SK-N-SH (cell line): ENCODE results near the gene GIT2. TPM values are rescaled to one million over a fixed set of nuclear protein-coding genes. Genes with fewer than 3 reads are reported as not detected.

ENCODE experiments used
- CTCF ChIA-PET: fragments of 300-600, 350-600 bp; formaldehyde crosslinking; extraction: SDS; loops from one replicate; lab custom pipeline; 2021; lab: Yijun Ruan, JAX
- POLR2A ChIA-PET: fragments of 350-600 bp; sonication (Branson Sonifier 250); formaldehyde crosslinking; extraction: SDS; loops from one replicate; lab custom pipeline; 2020; ENCODE audit warnings: antibody characterized with exemption, inconsistent platforms; lab: Yijun Ruan, JAX
- DNase-seq: peaks from one replicate; pipeline ENCODE4 v3.0.0; 2012
- H2AFZ ChIP-seq: fragments of 200-600 bp; sonication (generic); 2 replicates; pipeline ENCODE4 v1.8.1; 2016; ENCODE audit warnings: antibody characterized with exemption, mild to moderate bottlenecking, low read depth
- H3F3A ChIP-seq: fragments of 200-600 bp; sonication (generic); replicated peaks from 2 replicates; pipeline ENCODE3; 2016; ENCODE audit warnings: antibody characterized with exemption, mild to moderate bottlenecking; ENCODE audit not compliant: insufficient read depth
- H3K27ac ChIP-seq, 2 experiments: fragments of 200-500 bp in 1 of 2; fragments of 200-600 bp in 1 of 2; sonication (Bioruptor generic) in 1 of 2; sonication (generic), shearing (Covaris generic) in 1 of 2; 2 replicates each; pipeline versions ENCODE4 v1.5.1 to v1.6.1; 2014 to 2016; ENCODE audit warnings: low read depth in 2 of 2, inconsistent platforms in 1 of 2, low read length in 1 of 2, mild to moderate bottlenecking in 1 of 2, mixed read lengths in 1 of 2
- H3K27me3 ChIP-seq: fragments of 200-600 bp; sonication (generic), shearing (Covaris generic); 2 replicates; pipeline ENCODE4 v1.6.1; 2016; ENCODE audit warnings: mixed run types; ENCODE audit not compliant: insufficient read depth
- H3K36me3 ChIP-seq, 2 experiments: fragments of 200-500 bp in 1 of 2; fragments of 200-600 bp in 1 of 2; sonication (Bioruptor generic) in 1 of 2; sonication (generic) in 1 of 2; replicated peaks in 1 of 2; 2 replicates each; pipeline versions ENCODE3 to v1.5.1; 2014 to 2016; ENCODE audit warnings: low read length in 1 of 2, mild to moderate bottlenecking in 1 of 2; ENCODE audit not compliant: insufficient read depth in 2 of 2, control insufficient read depth in 1 of 2
- H3K4me1 ChIP-seq, 2 experiments: fragments of 200-500 bp in 1 of 2; fragments of 200-600 bp in 1 of 2; sonication (Bioruptor generic) in 1 of 2; sonication (generic), shearing (Covaris generic) in 1 of 2; 2 replicates each; pipeline versions ENCODE4 v1.5.1 to v1.6.1; 2014 to 2016; ENCODE audit warnings: low read depth in 1 of 2, low read length in 1 of 2, mixed run types in 1 of 2; ENCODE audit not compliant: insufficient read depth in 2 of 2, control insufficient read depth in 1 of 2
- H3K4me2 ChIP-seq: fragments of 200-600 bp; sonication (generic), shearing (Covaris generic); 2 replicates; pipeline ENCODE4 v1.6.1; 2017; ENCODE audit warnings: mixed run types
- H3K4me3 ChIP-seq, 2 experiments: fragments of 200-500 bp in 1 of 2; fragments of 200-600 bp in 1 of 2; sonication (Bioruptor generic) in 1 of 2; sonication (generic), shearing (Covaris generic) in 1 of 2; 2 replicates each; pipeline versions ENCODE4 v1.5.1 to v1.8.1; 2014 to 2016; ENCODE audit warnings: low read depth in 2 of 2, inconsistent platforms in 1 of 2, low read length in 1 of 2, mild to moderate bottlenecking in 1 of 2, mixed read lengths in 1 of 2, moderate library complexity in 1 of 2
- H3K79me2 ChIP-seq: fragments of 200-600 bp; sonication (generic); 2 replicates; pipeline ENCODE4 v1.8.1; 2017; ENCODE audit warnings: mild to moderate bottlenecking; ENCODE audit not compliant: insufficient read depth
- H3K9ac ChIP-seq: fragments of 200-600 bp; sonication (generic); 2 replicates; pipeline ENCODE4 v1.6.1; 2017; ENCODE audit warnings: mixed run types
- H3K9me2 ChIP-seq: fragments of 200-600 bp; sonication (generic); 2 replicates; pipeline ENCODE4 v1.6.1; 2017; ENCODE audit warnings: mixed run types
- H3K9me3 ChIP-seq: fragments of 200-600 bp; sonication (generic); 2 replicates; pipeline ENCODE4 v1.6.1; 2017; ENCODE audit warnings: mixed run types, mild to moderate bottlenecking, moderate library complexity
- H4K20me1 ChIP-seq: fragments of 200-600 bp; sonication (generic); 2 replicates; pipeline ENCODE4 v1.6.1; 2017; ENCODE audit warnings: mild to moderate bottlenecking, mixed run types; ENCODE audit not compliant: insufficient read depth
- GABPA ChIP-seq: IDR thresholded peaks from 2 replicates; pipeline ENCODE4 v1.4.0; 2012; ENCODE audit warnings: low read depth, mild to moderate bottlenecking
- IRF3 ChIP-seq: fragments of 150-350 bp; IDR thresholded peaks from 2 replicates; pipeline ENCODE4 v1.6.1; 2016; ENCODE audit warnings: mild to moderate bottlenecking, low read depth, low read length
- JUND ChIP-seq: IDR thresholded peaks from 2 replicates; pipeline ENCODE4 v1.4.0; 2012
- MEF2A ChIP-seq: IDR thresholded peaks from 2 replicates; pipeline ENCODE4 v1.4.0; 2012; ENCODE audit warnings: low read depth, borderline replicate concordance
- MXI1 ChIP-seq: IDR thresholded peaks from 2 replicates; pipeline ENCODE4 v1.6.1; 2012; ENCODE audit warnings: mild to moderate bottlenecking, low read depth, low read length, improper control_type of control experiment
- PBX3 ChIP-seq: IDR thresholded peaks from 2 replicates; pipeline ENCODE4; 2012
- POLR2AphosphoS5 ChIP-seq: IDR thresholded peaks from 2 replicates; pipeline ENCODE4 v1.6.1; 2012; ENCODE audit warnings: low read depth, low read length
- RAD21 ChIP-seq: IDR thresholded peaks from 2 replicates; pipeline ENCODE4 v1.6.1; 2012; ENCODE audit warnings: mild to moderate bottlenecking, low read length
- REST ChIP-seq: IDR thresholded peaks from 2 replicates; pipeline ENCODE4 v1.6.1; 2012; ENCODE audit warnings: mild to moderate bottlenecking, low read depth, low read length, moderate library complexity
- RXRA ChIP-seq: IDR thresholded peaks from 2 replicates; pipeline ENCODE4 v1.4.0; 2012; ENCODE audit warnings: low read depth, mild to moderate bottlenecking, borderline replicate concordance
- TCF12 ChIP-seq: IDR thresholded peaks from 2 replicates; pipeline ENCODE4 v1.4.0; 2012
- YY1 ChIP-seq: IDR thresholded peaks from 2 replicates; pipeline ENCODE4 v1.4.0; 2012; ENCODE audit warnings: low read depth, mild to moderate bottlenecking
- WGBS: methylation state at CpG from one replicate; pipeline ENCODE4 v1.1.6; 2017; ENCODE audit warnings: low lambda C conversion rate; 5-methylcytosine and 5-hydroxymethylcytosine counted together
- polyA plus RNA-seq, 3 experiments: library from polyadenylated mRNA; depleted of rRNA; stranded (reverse); fragments of >200 nt; gene quantifications; 2 replicates each; pipeline ENCODE4 v1.2.3, GENCODE V29; 2012

Gene GIT2
- polyA plus RNA-seq, 1 of the 3 experiments (the other 2 are of a cell fraction) = 21.2 TPM

GRCh38 chr12:109968032-109968420 lies 28.1 kb downstream of the GIT2 start:
- no peaks in the 10 kb centered on the region for H4K20me1 ChIP-seq
- no peaks in the 10 kb centered on the region for H3K9me2 ChIP-seq
- TF ChIP-seq MXI1 = no peak
- TF ChIP-seq TCF12 = no peak
- no peak for TF ChIP-seq PBX3
- TF ChIP-seq IRF3 = no peak
- POLR2A ChIA-PET = no interaction called here
- CTCF ChIA-PET = interaction anchor here (1.2 kb wide), 1 partner anchor 123 kb away, joined by 6 read pairs; no protein-coding TSS in a partner anchor
- no peaks in the 10 kb centered on the region for H3K27me3 ChIP-seq
- no peaks in the 10 kb centered on the region for H3K79me2 ChIP-seq
- no peak overlapping the region for H2AFZ ChIP-seq
- no peak overlapping the region for H3K9ac ChIP-seq
- no peak overlapping the region for H3K4me2 ChIP-seq
- no peaks in the 10 kb centered on the region for H3K9me3 ChIP-seq
- no peak overlapping the region for H3K4me3 ChIP-seq
- H3K36me3 ChIP-seq = peaks cover 33% of the 10 kb centered on the region in 2 experiments
- H3K4me1 ChIP-seq = no peaks in the 10 kb centered on the region
- 97% methylated on average over 2 of the region's 2 CpGs for WGBS
- no peak overlapping the region for H3K27ac ChIP-seq
- no peak for DNase-seq
- peaks cover 9% of the 10 kb centered on the region for H3F3A ChIP-seq

- no peaks in the 10 kb centered on the region for H3K27me3 ChIP-seq
- no peaks in the 10 kb centered on the region for H3K4me1 ChIP-seq
- H3K9me2 ChIP-seq = no peaks in the 10 kb centered on the region
- no peak overlapping the region for H3K9ac ChIP-seq
- no peak for TF ChIP-seq GABPA
- TF ChIP-seq RAD21 = no peak
- TF ChIP-seq RXRA = no peak
- no peak for TF ChIP-seq JUND
- TF ChIP-seq MEF2A = no peak
- H3K9me3 ChIP-seq = no peaks in the 10 kb centered on the region
- no peak for DNase-seq
- H3K4me2 ChIP-seq = no peak overlapping the region
- H3F3A ChIP-seq = peaks cover 9% of the 10 kb centered on the region
- ChIA-PET CTCF (interaction anchor here (1.2 kb wide), 1 partner anchor 122 kb away, joined by 6 read pairs; no protein-coding TSS in a partner anchor), POLR2A (no interaction called here)
- H4K20me1 ChIP-seq = no peaks in the 10 kb centered on the region
- no peak overlapping the region for H3K4me3 ChIP-seq
- WGBS = 85% methylated on average over 8 of the region's 8 CpGs
- no peak overlapping the region for H2AFZ ChIP-seq
- H3K27ac ChIP-seq = no peak overlapping the region
- no peaks in the 10 kb centered on the region for H3K79me2 ChIP-seq
- peaks cover 32 to 36% of the 10 kb centered on the region in 2 experiments for H3K36me3 ChIP-seq
These were observed 28.7 kb downstream of the GIT2 start for GRCh38 chr12:109967383-109968031.

- Histone ChIP-seq H2AFZ (no peak overlapping the region), H3K4me2 (no peak overlapping the region), H3K79me2 (no peaks in the 10 kb centered on the region), H3K36me3 (peaks cover 31 to 38% of the 10 kb centered on the region in 2 experiments), H3K9me3 (no peaks in the 10 kb centered on the region), H3K9me2 (no peaks in the 10 kb centered on the region), H3K27ac (no peak overlapping the region), H3F3A (peaks cover 9% of the 10 kb centered on the region), H3K27me3 (no peaks in the 10 kb centered on the region), H3K4me1 (no peaks in the 10 kb centered on the region), H4K20me1 (no peaks in the 10 kb centered on the region), H3K4me3 (no peak overlapping the region), H3K9ac (no peak overlapping the region)
- CTCF ChIA-PET = no interaction called here
- 94% methylated on average over 4 of the region's 4 CpGs for WGBS
- no peak for TF ChIP-seq REST
- no peak for TF ChIP-seq YY1
- no peak for TF ChIP-seq POLR2AphosphoS5
- no peak for DNase-seq
- POLR2A ChIA-PET = no interaction called here
These were observed 29.6 kb downstream of the GIT2 start for GRCh38 chr12:109966546-109966945.
